Measurements from ENCODE around the gene TTC13.

DNA sequence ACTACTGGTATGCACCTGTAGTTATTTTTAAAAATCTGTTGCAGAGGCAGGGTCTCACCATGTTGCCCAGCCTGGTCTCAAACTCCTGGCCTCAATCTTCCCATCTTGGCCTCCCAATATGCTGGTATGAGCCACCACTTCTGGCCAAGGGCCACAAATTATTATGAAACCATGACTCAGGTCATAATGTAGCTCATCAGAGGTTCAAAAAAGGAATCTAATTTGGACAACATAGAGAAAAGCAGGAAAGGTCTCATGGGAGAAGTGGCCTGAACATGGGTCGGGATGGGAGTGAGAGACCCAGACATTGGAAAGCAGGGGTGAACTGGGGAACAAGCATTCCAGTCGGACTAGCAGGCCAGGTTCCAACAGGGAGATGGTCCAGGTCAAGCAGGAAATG is 65.2 kb downstream of the TTC13 start:
- TF ChIP-seq, protein P1, sequence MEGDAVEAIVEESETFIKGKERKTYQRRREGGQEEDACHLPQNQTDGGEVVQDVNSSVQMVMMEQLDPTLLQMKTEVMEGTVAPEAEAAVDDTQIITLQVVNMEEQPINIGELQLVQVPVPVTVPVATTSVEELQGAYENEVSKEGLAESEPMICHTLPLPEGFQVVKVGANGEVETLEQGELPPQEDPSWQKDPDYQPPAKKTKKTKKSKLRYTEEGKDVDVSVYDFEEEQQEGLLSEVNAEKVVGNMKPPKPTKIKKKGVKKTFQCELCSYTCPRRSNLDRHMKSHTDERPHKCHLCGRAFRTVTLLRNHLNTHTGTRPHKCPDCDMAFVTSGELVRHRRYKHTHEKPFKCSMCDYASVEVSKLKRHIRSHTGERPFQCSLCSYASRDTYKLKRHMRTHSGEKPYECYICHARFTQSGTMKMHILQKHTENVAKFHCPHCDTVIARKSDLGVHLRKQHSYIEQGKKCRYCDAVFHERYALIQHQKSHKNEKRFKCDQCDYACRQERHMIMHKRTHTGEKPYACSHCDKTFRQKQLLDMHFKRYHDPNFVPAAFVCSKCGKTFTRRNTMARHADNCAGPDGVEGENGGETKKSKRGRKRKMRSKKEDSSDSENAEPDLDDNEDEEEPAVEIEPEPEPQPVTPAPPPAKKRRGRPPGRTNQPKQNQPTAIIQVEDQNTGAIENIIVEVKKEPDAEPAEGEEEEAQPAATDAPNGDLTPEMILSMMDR (IDR thresholded peaks at IDR 0.05), result no peak
- no peak for TF ChIP-seq POLR2AphosphoS5 (IDR thresholded peaks at IDR 0.05)
- no peak for TF ChIP-seq POLR2A (IDR thresholded peaks at IDR 0.05)
- no peak for TF ChIP-seq EP300 (IDR thresholded peaks at IDR 0.05)
